ENCODE measurements around the gene WDTC1.
"Not testable (repeated sequence)": the region's sequence is repeated elsewhere in the genome, so short reads cannot be mapped to it uniquely, and the experiment has no call there.

WDTC1 gene

DNA sequence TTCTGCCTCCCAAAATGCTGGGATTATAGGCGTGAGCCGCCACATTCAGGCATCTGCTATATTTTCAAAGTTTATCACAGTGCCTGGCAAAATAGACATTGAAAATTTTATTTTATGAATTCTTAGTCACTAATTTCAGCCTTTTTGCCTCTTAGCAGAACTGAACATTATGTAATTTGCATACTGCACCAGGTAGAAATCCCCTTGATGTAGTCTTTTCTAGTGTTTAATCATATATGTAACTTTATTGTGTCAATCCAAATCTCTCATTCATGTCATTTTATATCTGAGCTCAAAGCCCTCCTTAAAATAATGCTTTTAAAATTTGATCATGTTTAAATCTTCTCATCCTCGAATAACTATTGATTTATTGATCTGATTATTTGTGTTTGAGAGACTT lies 19.2 kb downstream of the WDTC1 start:
- no peak for DNase-seq (ENCODE audit: low read depth)

DNA sequence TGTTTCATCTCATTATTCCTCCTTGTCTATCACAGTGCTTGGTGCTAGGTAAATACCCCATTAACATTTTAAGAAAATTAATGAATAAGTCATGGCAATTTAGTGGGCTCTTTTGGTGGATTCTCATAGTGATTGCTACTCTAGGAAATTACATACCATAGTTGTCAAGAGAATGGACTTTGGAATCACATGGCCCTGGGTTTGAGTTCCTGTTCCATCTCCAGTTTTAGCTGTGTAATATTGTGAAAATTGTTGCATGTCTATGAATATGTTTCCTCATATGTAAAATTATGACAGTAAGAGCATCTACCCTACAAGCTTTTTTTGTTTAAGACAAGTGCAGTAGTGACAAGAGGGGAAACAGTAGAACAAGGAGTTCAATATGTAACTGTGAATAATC lies 20.7 kb downstream of the WDTC1 start:
- DNase-seq (ENCODE audit: low read depth): no peak

DNA sequence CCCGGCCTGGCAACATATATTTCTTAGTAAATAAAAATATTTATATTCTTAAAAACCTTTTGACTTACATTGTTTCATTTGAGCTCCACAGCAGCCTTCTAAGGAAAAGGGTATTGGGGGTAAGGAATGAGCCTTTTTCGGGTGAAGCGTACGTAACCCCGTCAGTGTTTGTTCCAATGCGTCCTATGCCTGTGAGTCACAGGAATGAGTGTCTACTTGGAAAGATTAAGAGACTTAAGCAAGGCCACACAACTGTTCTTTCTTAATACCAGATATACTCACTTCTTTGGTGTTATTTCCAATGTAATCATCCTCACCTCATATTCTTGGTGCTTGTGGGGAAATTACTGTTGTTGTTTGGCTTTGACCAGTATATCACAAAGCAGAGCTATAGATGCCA lies 22.7 kb downstream of the WDTC1 start:
- peak; percentile 34 for DNase-seq (ENCODE audit: low read depth)

DNA sequence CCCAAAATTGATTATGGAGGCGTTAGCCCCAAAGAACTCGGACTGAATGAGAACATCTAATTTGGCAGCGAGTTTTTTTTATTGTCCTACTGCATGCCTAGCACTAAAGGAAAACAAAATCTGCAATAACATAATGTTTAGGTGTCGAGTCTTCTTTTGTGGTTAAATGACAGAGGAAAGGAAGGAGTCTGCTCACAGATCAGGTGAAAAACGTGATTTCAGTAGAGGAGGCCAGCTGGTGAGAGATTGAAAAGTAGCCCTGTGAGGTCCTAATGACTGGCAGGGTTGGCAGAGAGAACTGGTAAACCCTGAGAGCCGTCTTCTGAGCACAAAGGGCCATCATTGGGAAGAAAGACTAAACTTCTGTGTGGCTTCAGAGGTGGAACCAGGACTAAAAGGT lies 24.2 kb downstream of the WDTC1 start:
- DNase-seq (ENCODE audit: low read depth): no peak

DNA sequence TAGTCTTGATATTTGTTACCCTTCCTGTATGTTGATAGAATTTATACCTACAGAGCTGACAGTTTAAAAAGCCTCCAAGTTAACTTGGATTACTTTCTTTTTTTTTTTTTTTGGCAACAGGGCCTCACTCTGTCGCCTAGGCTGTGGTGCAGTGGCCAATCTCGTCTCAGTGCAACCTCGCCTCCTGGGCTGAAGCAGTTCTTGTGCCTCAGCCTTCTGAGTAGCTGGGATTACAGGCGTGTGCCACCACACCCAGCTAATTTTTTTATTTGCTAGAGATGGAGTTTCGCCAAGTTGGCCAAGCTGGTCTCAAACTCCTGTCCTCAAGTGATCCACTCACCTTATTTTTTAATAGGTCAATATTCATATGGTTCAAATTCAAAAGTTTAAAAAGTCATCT lies 32.7 kb downstream of the WDTC1 start:
- DNase-seq (ENCODE audit: low read depth): no peak

DNA sequence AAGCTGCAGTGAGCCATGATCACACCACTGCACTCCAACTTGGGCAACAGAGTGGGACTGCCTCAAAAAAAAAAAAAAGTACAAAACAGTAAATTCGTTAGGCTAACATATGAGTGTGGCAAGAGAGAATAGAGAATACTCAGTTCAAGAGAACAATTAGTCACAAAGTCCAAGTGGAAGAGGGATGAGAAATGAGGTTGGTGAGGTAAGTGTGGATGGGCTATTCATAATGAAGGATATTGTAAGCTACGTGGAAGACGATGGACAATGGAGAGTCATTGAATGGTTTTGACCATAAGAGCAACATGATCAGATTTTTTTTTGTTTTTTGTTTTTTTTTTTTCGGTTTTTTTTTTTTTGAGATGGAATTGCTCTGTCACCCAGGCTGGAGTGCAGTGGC lies 34.8 kb downstream of the WDTC1 start:
- DNase-seq (ENCODE audit: low read depth): no peak

DNA sequence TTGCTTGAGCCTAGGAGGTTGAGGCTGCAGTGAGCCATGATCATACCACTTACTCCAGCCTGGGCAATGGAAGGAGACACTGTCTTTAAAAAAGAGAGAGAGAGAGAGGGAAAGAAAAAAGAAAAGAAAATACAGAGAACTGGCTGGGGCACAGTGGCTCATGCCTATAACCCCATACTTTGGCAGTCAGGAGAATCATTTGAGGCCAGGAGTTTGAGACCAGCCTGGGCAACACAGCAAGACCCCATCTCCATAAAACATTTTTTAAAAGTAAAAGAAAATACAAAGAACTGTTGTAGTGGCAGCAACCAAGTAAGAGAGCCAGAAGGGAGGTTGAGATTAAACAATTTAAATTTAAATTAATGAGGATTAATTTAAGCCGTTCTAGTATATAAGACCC lies 39.8 kb downstream of the WDTC1 start:
- no peak for DNase-seq (ENCODE audit: low read depth)

DNA sequence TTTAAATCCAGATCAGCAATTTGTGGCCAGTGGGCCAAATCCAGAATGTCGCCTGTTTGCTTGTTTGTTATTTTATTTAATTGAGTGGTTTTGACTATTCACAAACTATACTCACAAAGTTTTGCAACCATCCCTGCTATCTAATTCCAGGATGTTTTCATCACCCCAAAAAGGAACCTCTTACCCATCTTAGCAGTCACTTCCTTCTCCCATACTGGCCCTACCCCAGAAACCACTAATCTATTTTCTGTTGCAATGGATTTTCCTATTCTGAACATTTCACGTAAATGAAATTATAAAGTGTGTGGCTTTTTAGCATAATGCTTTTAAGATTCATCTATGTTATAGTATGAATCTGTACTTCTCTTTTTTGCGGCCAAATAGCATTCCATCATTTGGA lies 41.3 kb downstream of the WDTC1 start:
- DNase-seq (ENCODE audit: low read depth): no peak

DNA sequence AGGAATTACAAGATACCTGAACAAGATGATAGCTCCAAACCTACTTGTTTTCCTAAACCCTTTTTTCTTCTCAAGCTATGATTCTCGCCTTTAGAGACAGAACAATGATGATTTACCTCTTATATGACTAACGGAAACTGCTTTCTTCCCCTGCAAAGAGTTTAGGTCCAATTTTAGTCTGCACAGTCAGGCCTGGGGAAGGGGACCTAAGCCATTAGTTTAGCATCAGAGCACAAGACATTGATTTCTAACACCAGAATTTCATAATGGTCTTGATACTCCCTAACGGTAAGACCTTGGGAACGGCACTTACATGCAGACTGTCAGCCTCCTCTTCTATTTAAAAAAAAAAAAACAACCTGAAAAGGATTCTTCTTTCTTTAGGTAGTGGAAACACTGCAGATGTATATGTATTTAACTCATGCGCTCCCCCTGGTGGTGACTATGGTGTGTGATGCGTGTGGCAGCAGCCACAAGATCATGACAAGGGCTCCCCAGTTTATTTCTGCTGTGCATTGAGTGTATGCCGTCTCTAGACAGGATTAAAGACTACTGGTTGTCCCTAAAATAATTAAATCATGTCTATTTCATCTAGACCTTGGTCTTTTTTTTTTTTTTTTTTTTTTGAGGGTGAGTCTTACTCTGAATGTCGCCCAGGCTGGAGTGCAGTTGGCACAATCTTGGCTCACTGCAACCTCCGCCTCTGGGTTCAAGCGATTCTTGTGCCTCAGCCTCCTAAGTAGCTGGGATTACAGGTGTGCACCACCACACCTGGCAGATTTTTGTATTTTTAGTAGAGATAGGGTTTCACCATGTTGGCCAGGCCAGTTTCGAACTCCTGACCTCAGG lies 50.2 kb downstream of the WDTC1 start:
- peak; percentile 35 for DNase-seq (ENCODE audit: low read depth)

DNA sequence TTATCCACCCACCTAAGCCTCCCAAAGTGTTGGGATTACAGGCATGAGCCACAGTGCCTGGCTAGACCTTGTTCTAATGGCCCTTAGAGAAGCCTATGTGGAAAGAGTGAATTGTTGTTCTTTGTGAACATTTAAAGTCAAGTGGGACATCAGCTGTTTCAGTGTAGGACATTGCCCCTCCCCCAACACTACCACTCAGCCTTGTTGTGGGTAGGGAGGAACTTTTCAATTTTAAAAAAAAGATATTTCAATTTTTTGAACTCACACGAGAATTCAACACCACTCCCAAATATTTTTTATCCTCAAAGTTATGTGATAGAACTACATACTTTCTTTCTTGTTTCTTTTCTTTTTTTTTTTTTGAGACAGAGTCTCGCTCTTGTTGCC lies 50.8 kb downstream of the WDTC1 start:
- DNase-seq (ENCODE audit: low read depth): no peak

DNA sequence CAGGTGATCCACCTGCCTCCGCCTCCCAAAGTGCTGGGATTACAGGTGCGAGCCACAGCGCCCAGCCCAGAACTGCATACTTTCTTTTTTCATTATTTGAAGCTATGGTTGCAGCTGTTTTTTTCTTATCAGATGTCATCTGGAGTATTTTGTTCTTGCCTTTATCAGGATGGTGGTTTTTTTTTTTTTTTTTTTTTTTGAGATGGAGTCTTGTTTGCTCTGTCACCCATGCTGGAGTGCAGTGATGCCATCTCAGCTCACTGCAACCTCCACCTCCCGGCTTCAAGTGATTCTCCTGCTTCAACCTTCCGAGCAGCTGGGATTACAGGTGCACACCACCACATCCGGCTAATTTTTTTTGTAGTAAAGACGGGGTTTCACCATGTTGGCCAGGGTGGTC lies 51.4 kb downstream of the WDTC1 start:
- DNase-seq (ENCODE audit: low read depth): not testable (repeated sequence)

DNA sequence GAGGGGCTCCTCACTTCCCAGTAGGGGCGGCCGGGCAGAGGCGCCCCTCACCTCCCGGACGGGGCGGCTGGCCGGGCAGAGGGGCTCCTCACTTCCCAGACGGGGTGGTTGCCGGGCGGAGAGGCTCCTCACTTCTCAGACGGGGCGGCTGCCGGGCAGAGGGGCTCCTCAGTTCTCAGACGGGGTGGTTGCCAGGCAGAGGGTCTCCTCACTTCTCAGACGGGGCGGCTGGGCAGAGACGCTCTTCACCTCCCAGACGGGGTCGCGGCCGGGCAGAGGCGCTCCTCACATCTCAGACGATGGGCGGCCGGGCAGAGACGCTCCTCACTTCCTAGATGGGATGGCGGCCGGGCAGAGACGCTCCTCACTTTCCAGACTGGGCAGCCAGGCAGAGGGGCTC lies 54.7 kb downstream of the WDTC1 start:
- DNase-seq (ENCODE audit: low read depth): not testable (repeated sequence)

DNA sequence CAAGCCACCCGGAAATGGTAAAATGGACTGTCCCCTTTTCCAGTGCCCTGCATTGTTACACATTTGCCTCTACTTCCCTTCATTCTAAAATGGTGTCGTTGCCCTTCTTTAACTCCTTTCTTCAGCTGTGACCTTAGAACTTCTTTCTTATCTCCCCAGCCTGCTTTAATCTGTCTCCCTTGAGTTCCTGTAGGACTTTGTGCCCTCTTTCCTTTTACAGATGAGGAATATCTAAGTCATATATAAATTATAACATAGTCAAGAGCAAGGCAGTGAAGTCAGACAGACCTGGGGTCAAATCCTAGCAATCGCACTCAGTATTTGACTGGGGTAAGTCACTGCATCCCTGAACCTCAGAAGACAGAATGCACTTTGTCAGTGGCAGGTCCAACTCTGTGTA lies 56.1 kb downstream of the WDTC1 start:
- DNase-seq (ENCODE audit: low read depth): no peak

DNA sequence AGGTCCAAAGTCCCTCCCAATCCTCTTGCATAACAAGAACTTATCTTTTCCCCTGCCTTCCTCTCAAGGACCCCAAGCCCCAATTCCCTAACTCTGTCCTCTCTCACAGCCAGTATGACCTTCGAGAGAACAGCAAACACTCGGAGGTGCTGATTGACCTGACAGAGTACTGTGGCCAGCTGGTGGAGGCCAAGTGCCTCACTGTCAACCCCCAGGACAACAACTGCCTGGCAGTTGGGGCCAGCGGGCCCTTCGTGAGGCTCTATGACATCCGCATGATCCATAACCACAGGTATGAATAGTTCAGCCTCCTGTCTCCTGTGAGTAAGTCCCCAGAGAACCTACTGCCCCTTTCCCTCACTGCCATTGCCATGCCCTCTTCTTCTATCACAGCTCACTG lies 57.7 kb downstream of the WDTC1 start:
- DNase-seq (ENCODE audit: low read depth): no peak

DNA sequence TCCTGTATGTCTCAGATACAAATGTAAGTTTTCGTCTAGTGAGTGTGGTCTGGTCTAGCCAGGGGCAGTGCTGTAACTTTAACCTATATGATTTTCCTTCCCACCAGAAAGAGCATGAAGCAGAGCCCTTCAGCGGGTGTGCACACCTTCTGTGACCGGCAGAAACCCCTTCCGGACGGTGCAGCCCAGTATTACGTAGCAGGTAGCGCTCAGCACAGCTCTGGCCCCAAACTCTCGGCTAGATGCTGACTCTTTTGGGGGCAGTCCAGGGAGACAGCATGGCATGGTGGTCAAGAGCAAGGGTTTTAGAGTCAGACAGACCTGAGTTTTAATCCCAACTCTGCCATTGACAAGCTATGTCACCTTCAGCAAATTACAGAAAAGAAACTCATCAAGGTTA lies 59.5 kb downstream of the WDTC1 start:
- DNase-seq (ENCODE audit: low read depth): no peak

DNA sequence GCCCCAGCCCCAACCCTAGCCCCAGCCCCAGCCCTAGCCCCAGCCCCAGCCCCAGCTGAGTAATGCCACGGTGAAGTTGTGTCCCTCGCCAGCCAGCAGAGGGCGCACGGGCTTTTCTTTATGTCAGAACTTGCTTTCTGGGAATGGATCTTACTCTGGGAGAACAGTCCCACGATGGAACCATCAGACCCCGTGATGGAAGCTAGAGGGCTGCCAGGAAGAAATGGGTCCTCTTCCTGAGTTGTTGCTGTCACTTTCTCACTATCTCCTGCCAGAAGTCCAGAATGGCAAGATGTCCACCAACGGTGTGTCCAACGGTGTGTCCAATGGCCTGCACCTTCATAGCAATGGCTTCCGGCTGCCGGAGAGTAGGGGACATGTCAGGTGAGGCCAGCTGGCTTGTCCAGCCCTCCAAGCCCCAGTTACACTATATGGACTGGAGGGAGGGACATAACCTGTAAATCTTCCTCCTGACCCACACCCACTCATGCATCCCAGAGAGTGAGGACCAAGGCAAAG lies 62.4 kb downstream of the WDTC1 start:
- no peak for DNase-seq (ENCODE audit: low read depth)

DNA sequence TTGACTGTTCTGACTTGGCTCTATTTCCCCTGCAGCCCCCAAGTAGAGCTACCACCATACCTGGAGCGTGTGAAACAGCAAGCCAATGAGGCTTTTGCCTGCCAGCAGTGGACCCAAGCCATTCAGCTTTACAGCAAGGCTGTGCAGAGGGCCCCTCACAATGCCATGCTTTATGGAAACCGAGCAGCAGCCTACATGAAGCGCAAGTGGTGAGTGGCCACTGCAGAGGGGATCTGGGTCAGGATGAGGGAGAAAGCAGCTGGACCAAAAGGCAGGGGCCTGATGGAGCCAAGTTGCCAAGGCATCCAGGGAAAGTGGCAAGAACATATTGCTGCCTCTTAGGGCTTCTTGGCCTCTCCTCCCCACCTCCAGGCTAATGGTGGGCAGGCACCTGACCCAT lies 63.5 kb downstream of the WDTC1 start:
- no peak for DNase-seq (ENCODE audit: low read depth)

DNA sequence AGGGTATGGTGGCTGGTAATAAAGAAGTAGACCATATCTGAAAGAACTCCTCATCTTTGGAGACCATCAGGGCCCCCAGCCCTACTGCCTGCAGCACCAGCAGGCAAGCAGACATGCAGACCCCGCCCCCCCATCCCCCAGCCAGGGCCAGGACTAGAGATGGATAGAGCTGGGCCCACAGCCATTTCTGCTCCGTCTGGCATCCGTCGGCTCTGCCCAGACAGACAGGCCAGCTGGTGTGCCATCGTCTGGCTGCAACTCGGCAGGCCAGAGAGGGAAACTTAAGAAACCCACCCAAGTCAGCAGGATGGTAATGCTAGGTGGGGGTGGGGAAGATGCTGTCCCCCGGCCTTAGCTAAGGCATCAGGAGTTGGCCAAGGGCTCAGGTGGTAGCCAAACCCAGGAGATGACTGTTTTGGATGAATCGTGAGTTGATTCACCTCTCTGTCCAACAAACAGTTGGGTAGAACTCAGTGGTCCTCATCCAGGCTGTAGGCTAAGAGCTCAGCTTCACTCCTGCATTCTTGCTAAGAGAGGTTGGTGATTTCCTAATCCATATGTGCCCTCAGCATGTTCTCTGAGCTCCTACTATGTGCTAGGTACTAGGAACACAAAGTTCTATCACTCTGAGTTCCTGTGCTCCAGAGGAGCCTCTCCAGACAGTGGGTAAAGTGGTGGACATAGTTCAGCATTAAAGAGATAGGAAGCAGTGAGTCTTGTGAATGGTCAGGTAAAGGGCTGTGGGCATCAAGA lies 64.4 kb downstream of the WDTC1 start:
- DNase-seq (ENCODE audit: low read depth): no peak

DNA sequence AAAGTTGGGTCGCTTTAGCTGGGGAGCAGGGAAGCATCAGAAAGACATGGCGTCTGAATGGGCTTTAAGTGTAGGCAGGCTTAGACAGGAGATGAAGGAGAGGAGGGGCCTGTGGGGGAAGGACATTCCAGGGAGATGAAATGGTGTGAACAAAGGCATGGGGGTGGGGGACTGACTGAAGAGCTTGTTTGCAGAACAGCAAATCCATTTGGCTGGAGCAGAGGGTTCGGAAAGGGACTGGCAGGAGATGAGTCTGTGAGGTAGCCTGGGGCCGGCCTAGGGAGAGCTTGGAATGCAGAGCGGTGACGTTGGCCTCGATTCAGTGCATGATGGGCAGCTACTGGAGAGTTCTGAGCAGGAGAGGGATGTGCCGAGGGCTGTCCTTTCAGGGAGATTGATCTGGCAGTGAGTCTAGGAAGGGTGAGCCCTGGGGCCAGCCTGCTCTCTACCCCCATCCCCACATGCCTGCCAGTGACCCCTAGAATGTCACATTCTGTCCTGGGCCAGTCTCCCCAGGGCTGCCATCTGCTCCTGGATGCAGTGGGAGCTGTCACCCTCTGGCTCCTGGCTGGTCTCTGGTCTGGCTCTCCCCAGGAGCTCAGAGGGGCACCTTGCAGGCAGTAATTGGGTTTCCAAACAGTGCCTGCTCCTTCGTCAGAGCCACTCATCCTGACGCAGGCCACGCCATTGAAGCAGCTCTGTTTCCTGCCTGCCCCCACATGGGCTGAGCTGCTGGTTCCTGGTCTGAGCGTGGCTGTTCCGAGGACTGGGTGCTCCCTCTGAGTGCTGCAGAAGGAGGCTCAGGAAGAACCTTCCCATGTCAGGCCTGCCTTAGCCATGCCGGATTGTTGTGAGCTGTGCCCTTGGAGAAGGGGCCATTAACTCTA lies 65.2 kb downstream of the WDTC1 start:
- peak; percentile 99 for DNase-seq (ENCODE audit: low read depth)

DNA sequence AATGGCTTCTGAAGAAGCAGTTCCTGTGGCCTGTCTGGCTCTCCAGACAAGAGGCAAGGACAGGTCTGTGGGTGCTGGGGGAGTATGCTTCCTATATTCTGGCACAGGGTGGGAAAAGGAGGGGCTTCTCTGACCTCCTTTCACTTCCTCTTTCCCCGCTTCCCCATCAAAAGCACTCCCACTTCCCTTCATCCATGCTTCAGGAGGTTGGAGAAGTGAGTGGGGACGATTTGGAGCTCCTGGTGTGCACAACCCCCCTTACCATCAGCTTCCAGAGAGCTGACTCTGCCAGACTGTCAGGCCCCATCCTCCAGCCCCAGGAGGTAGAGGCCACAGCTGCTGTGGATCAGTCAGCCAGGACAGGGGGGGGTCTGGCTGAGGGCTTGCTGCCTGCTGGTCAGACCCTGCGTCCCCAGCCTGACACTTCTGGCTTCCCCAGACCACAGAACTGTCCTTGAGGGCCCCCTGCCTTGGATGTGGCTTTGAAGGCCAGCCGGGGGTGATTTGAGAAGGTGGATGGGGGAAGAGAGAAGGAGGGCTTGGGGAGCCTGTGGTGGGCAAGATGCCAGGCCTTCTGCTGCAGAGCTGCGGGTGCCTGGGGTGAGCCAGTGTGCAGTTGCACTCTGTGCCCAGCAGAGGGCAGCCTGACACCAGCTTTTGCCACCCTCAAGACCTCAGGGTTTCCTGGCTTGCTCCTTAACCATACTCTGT lies 66.1 kb downstream of the WDTC1 start:
- DNase-seq (ENCODE audit: low read depth): peak; percentile 82

DNA sequence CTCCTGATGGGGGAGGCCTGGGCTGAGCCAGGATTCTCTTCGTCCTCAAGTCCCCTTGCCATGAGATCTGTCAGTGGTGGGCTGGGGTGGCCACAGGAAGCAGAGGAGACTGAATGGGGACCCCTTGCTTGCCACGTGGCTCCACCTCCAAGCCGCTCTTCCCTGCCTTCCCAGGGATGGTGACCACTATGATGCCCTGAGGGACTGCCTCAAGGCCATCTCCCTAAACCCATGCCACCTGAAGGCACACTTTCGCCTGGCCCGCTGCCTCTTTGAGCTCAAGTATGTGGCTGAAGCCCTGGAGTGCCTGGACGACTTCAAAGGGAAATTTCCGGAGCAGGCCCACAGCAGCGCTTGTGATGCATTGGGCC lies 66.6 kb downstream of the WDTC1 start:
- DNase-seq (ENCODE audit: low read depth): no peak

Measured in non-pigmented ciliary epithelial cell (primary cell).